ENCODE measurements around the gene TTYH2. TPM values are rescaled to one million over a fixed set of nuclear protein-coding genes. Genes with fewer than 3 reads are reported as not detected.

TTYH2 gene
- total RNA-seq, 4 donors from 2014 or later = 0.51 to 34.8 (median 10.3) TPM

GRCh38 chr17:74200112-74200511, 13.3 kb upstream of the TTYH2 start:
- intact Hi-C loops (cut with DNase I; ENCODE audit: low total_unique reads) = no loop called here
- DNase-seq = no peak
- Histone ChIP-seq H3K4me3 (no peak overlapping the region), H3K27me3 (no peaks in the 10 kb centered on the region), H3K36me3 (no peaks in the 10 kb centered on the region), H3K4me1 (peaks cover 0 to 8% of the 10 kb centered on the region in 2 donors), H3K27ac (no peak overlapping the region), H3K9me3 (no peaks in the 10 kb centered on the region)
- no peak for TF ChIP-seq CTCF (IDR thresholded peaks at IDR 0.05)
- TF ChIP-seq POLR2A (IDR thresholded peaks at IDR 0.05) = no peak

- H3K36me3 ChIP-seq = no peaks in the 10 kb centered on the region
- intact Hi-C loops (cut with DNase I; ENCODE audit: low total_unique reads) = no loop called here
- no peak for DNase-seq
Measured at GRCh38 chr17:74201250-74201649, 12.1 kb upstream of the TTYH2 start.

GRCh38 chr17:74201948-74202347, 11.4 kb upstream of the TTYH2 start:
- no peaks in the 10 kb centered on the region for H3K27me3 ChIP-seq

More at GRCh38 chr17:74201250-74201649, 12.1 kb upstream of the TTYH2 start:
- no peak for TF ChIP-seq CTCF (IDR thresholded peaks at IDR 0.05)
- TF ChIP-seq POLR2A (IDR thresholded peaks at IDR 0.05) = no peak
- peaks cover 0 to 10% of the 10 kb centered on the region in 2 donors for H3K4me1 ChIP-seq
- H3K4me3 ChIP-seq = no peak overlapping the region
- H3K27ac ChIP-seq = no peak overlapping the region
- no peaks in the 10 kb centered on the region for H3K27me3 ChIP-seq
- no peaks in the 10 kb centered on the region for H3K9me3 ChIP-seq

GRCh38 chr17:74202938-74203337, 10.4 kb upstream of the TTYH2 start:
- peaks cover 0 to 10% of the 10 kb centered on the region in 2 donors for H3K4me1 ChIP-seq
- no peak overlapping the region for H3K27ac ChIP-seq
- no peaks in the 10 kb centered on the region for H3K27me3 ChIP-seq
- no peaks in the 10 kb centered on the region for H3K36me3 ChIP-seq
- DNase-seq = peak in 1 of 2 donors; percentile 25
- intact Hi-C loops (cut with DNase I; ENCODE audit: low total_unique reads) = no loop called here
- H3K9me3 ChIP-seq = no peaks in the 10 kb centered on the region
- TF ChIP-seq CTCF (IDR thresholded peaks at IDR 0.05) = no peak
- TF ChIP-seq POLR2A (IDR thresholded peaks at IDR 0.05) = no peak
- no peak overlapping the region for H3K4me3 ChIP-seq

More at GRCh38 chr17:74201948-74202347, 11.4 kb upstream of the TTYH2 start:
- Histone ChIP-seq H3K36me3 (no peaks in the 10 kb centered on the region), H3K9me3 (no peaks in the 10 kb centered on the region), H3K27ac (no peak overlapping the region), H3K4me3 (no peak overlapping the region), H3K4me1 (peaks cover 0 to 10% of the 10 kb centered on the region in 2 donors)
- no peak for TF ChIP-seq CTCF (IDR thresholded peaks at IDR 0.05)
- no peak for TF ChIP-seq POLR2A (IDR thresholded peaks at IDR 0.05)
- intact Hi-C loops (cut with DNase I; ENCODE audit: low total_unique reads) = no loop called here
- no peak for DNase-seq

- Histone ChIP-seq H3K36me3 (no peaks in the 10 kb centered on the region), H3K9me3 (no peaks in the 10 kb centered on the region), H3K4me1 (peaks cover 0 to 10% of the 10 kb centered on the region in 2 donors), H3K27ac (peak within 1 kb of the TSS; percentile 73 to 82), H3K4me3 (peak within 1 kb of the TSS; percentile 85 to 87), H3K27me3 (no peaks in the 10 kb centered on the region)
- intact Hi-C loops (cut with DNase I; ENCODE audit: low total_unique reads) = no loop called here
- DNase-seq = peak; percentile 95 to 97
- TF ChIP-seq CTCF (IDR thresholded peaks at IDR 0.05) (peak; percentile 95 to 99 (median 97)), POLR2A (IDR thresholded peaks at IDR 0.05) (peak; percentile 73 to 80)
Measured at GRCh38 chr17:74203439-74204240, 9.7 kb upstream of the TTYH2 start, which contains the start of gene RPL38. TSS of gene RPL38 (plus strand) at chr17:74203678. CDS start at chr17:74203956, 278 bp downstream.

All from uterus (tissue), 4 donors.